IMR-90 (cell line): ENCODE results near the gene CACNA1F. TPM values are rescaled to one million over a fixed set of nuclear protein-coding genes. Genes with fewer than 3 reads are reported as not detected.

Source experiments
- ATAC-seq: fragments of 200-7000 bp; cut with Tn5 transposase; 2 replicates; pipeline ENCODE4 v1.9.1; 2020; ENCODE audit warnings: low read depth, mild to moderate bottlenecking, moderate library complexity
- BruUV-seq: library from RNA; stranded (reverse); fragments of 400-500 nt; replicated peaks from 2 replicates; lab custom pipeline; 2021; lab: Mats Ljungman, UMichigan
- CTCF ChIA-PET: fragments of 300-600 bp; formaldehyde crosslinking; extraction: SDS; loops from one replicate; lab custom pipeline; 2021; ENCODE audit warnings: antibody characterized with exemption; lab: Yijun Ruan, JAX
- POLR2A ChIA-PET: fragments of 300-600 bp; sonication (Branson Sonifier 250); formaldehyde crosslinking; loops from one replicate; lab custom pipeline; 2022; ENCODE audit warnings: antibody characterized with exemption; ENCODE audit not compliant: unreplicated experiment; lab: Charles Lee
- DNase-seq: peaks from one replicate; pipeline ENCODE4 v3.0.0; 2013
- H2AFZ ChIP-seq: replicated peaks from 2 replicates; pipeline ENCODE3; 2013; ENCODE audit warnings: low read length, mild to moderate bottlenecking; ENCODE audit not compliant: poor library complexity
- H2AK5ac ChIP-seq: 2 replicates; pipeline ENCODE4 v1.6.1; 2013; ENCODE audit warnings: low read depth, low read length, inconsistent platforms
- H2AK9ac ChIP-seq: replicated peaks from 2 replicates; pipeline ENCODE3; 2013; ENCODE audit warnings: mild to moderate bottlenecking, low read depth, low read length, moderate library complexity; ENCODE audit not compliant: poor library complexity
- H2BK120ac ChIP-seq: 2 replicates; pipeline ENCODE4 v1.6.1; 2013; ENCODE audit warnings: low read depth, low read length, inconsistent platforms
- H2BK15ac ChIP-seq: 3 replicates; pipeline ENCODE4 v1.6.1; 2013; ENCODE audit warnings: low read depth, low read length, inconsistent platforms
- H2BK20ac ChIP-seq: 2 replicates; pipeline ENCODE4 v1.6.1; 2013; ENCODE audit warnings: low read depth, mild to moderate bottlenecking, inconsistent platforms, low read length, moderate library complexity
- H2BK5ac ChIP-seq: 2 replicates; pipeline ENCODE4 v1.6.1; 2013; ENCODE audit warnings: mild to moderate bottlenecking, low read depth, low read length, inconsistent platforms; ENCODE audit not compliant: poor library complexity, severe bottlenecking
- H3K14ac ChIP-seq: replicated peaks from 2 replicates; pipeline ENCODE4 v1.6.1; 2013; ENCODE audit warnings: low read depth, low read length, inconsistent platforms
- H3K18ac ChIP-seq: 2 replicates; pipeline ENCODE4 v1.6.1; 2013; ENCODE audit warnings: low read depth, low read length, control low read depth
- H3K23ac ChIP-seq: 2 replicates; pipeline ENCODE4 v1.6.1; 2013; ENCODE audit warnings: low read depth, low read length, inconsistent platforms
- H3K27ac ChIP-seq: 2 replicates; pipeline ENCODE4 v1.5.1; 2013; ENCODE audit warnings: mild to moderate bottlenecking, control low read depth, low read length; ENCODE audit not compliant: insufficient read depth
- H3K27me3 ChIP-seq: 2 replicates; pipeline ENCODE4 v1.6.1; 2013; ENCODE audit warnings: low read length; ENCODE audit not compliant: control insufficient read depth, insufficient read depth
- H3K36me3 ChIP-seq: 2 replicates; pipeline ENCODE4 v1.6.1; 2013; ENCODE audit warnings: low read length, mixed read lengths; ENCODE audit not compliant: control insufficient read depth, insufficient read depth
- H3K4ac ChIP-seq: 2 replicates; pipeline ENCODE4 v1.6.1; 2013; ENCODE audit warnings: low read depth, low read length, inconsistent platforms
- H3K4me1 ChIP-seq: 2 replicates; pipeline ENCODE4 v1.6.1; 2013; ENCODE audit warnings: low read length, mixed read lengths; ENCODE audit not compliant: control insufficient read depth, insufficient read depth
- H3K4me2 ChIP-seq: 2 replicates; pipeline ENCODE4 v1.6.1; 2013; ENCODE audit warnings: low read depth, mild to moderate bottlenecking, control low read depth, low read length, moderate library complexity
- H3K4me3 ChIP-seq: 2 replicates; pipeline ENCODE4 v1.5.1; 2013; ENCODE audit warnings: low read depth, mild to moderate bottlenecking, control low read depth, low read length, moderate library complexity; ENCODE audit not compliant: insufficient read depth
- H3K56ac ChIP-seq: 2 replicates; pipeline ENCODE4 v1.6.1; 2013; ENCODE audit warnings: low read length, inconsistent platforms; ENCODE audit not compliant: insufficient read depth; ENCODE audit errors: extremely low read depth
- H3K79me1 ChIP-seq, 2 experiments: 2 replicates each; pipeline ENCODE4 v1.6.1; 2013; ENCODE audit warnings: low read length in 2 of 2, inconsistent platforms in 1 of 2, low read depth in 1 of 2
- H3K9ac ChIP-seq: 2 replicates; pipeline ENCODE4 v1.6.1; 2013; ENCODE audit warnings: low read depth, low read length, control low read depth
- H3K9me1 ChIP-seq: 2 replicates; pipeline ENCODE4 v1.6.1; 2013; ENCODE audit warnings: low read length, inconsistent platforms; ENCODE audit not compliant: insufficient read depth
- H3K9me3 ChIP-seq: 2 replicates; pipeline ENCODE4 v1.6.1; 2013; ENCODE audit warnings: low read length; ENCODE audit not compliant: control insufficient read depth, insufficient read depth
- H4K20me1 ChIP-seq: 2 replicates; pipeline ENCODE4 v1.6.1; 2013; ENCODE audit warnings: low read length, inconsistent platforms; ENCODE audit not compliant: insufficient read depth
- H4K5ac ChIP-seq: 2 replicates; pipeline ENCODE4 v1.6.1; 2013; ENCODE audit warnings: mild to moderate bottlenecking, low read depth, low read length, control low read depth
- H4K8ac ChIP-seq, 2 experiments: 2 replicates each; pipeline ENCODE4 v1.6.1; 2013; ENCODE audit warnings: low read depth in 2 of 2, low read length in 2 of 2, control low read depth in 1 of 2, inconsistent platforms in 1 of 2
- H4K91ac ChIP-seq: 2 replicates; pipeline ENCODE4 v1.6.1; 2013; ENCODE audit warnings: low read depth, low read length, inconsistent platforms; ENCODE audit not compliant: insufficient read depth
- BHLHE40 ChIP-seq: fragments of 150-350 bp; IDR thresholded peaks from 2 replicates; pipeline ENCODE4 v1.6.1; 2016; ENCODE audit warnings: mild to moderate bottlenecking, low read depth, low read length
- CEBPB ChIP-seq: IDR thresholded peaks from 2 replicates; pipeline ENCODE4 v1.6.1; 2012; ENCODE audit warnings: low read depth, low read length, improper control_type of control experiment
- CHD1 ChIP-seq: IDR thresholded peaks from 2 replicates; pipeline ENCODE4 v1.6.1; 2012; ENCODE audit warnings: low read depth, low read length, improper control_type of control experiment
- FOS ChIP-seq: fragments of 150-350 bp; IDR thresholded peaks from 2 replicates; pipeline ENCODE4 v1.6.1; 2016; ENCODE audit warnings: low read depth, low read length
- MAFK ChIP-seq: IDR thresholded peaks from 2 replicates; pipeline ENCODE4 v1.6.1; 2012; ENCODE audit warnings: low read depth, low read length, improper control_type of control experiment
- MAZ ChIP-seq: IDR thresholded peaks from 2 replicates; pipeline ENCODE4 v1.6.1; 2012; ENCODE audit warnings: low read depth, mild to moderate bottlenecking, low read length, improper control_type of control experiment, moderate library complexity, borderline replicate concordance
- MXI1 ChIP-seq: IDR thresholded peaks from 2 replicates; pipeline ENCODE4 v1.6.1; 2012; ENCODE audit warnings: low read depth, mild to moderate bottlenecking, low read length, moderate library complexity, borderline replicate concordance
- NFE2L2 ChIP-seq: fragments of 150-350 bp; IDR thresholded peaks from 2 replicates; pipeline ENCODE4 v1.6.1; 2016; ENCODE audit warnings: low read depth, mild to moderate bottlenecking, low read length
- POLR2A ChIP-seq: IDR thresholded peaks from 2 replicates; pipeline ENCODE4 v1.6.1; 2012; ENCODE audit warnings: mild to moderate bottlenecking, low read depth, low read length
- RAD21 ChIP-seq: IDR thresholded peaks from 2 replicates; pipeline ENCODE4 v1.6.1; 2012; ENCODE audit warnings: low read length, improper control_type of control experiment
- RCOR1 ChIP-seq: IDR thresholded peaks from 2 replicates; pipeline ENCODE4 v1.6.1; 2012; ENCODE audit warnings: mild to moderate bottlenecking, low read length, improper control_type of control experiment; ENCODE audit not compliant: insufficient replicate concordance
- RFX5 ChIP-seq: IDR thresholded peaks from 2 replicates; pipeline ENCODE4 v1.8.0; 2012; ENCODE audit warnings: low read depth, mild to moderate bottlenecking, low read length, moderate library complexity
- SMC3 ChIP-seq: fragments of 150-350 bp; IDR thresholded peaks from 2 replicates; pipeline ENCODE4 v1.6.1; 2016; ENCODE audit warnings: low read depth, mild to moderate bottlenecking, antibody characterized with exemption, low read length, moderate library complexity
- WGBS, 2 experiments: methylation state at CpG; one replicate each; pipeline versions ENCODE4 v1.1.5 to v1.1.7; 2013; ENCODE audit warnings: missing lambda C conversion rate in 2 of 2; ENCODE audit not compliant: insufficient read length in 1 of 2; ENCODE audit errors: extremely low coverage in 2 of 2; 5-methylcytosine and 5-hydroxymethylcytosine counted together
- dilution Hi-C: fragments of 300-500 bp; cut with HindIII; formaldehyde crosslinking; loops from one replicate; pipeline ENCODE4 v1.14.3; 2018; ENCODE audit warnings: low sequenced_read_pairs; ENCODE audit not compliant: unreplicated experiment
- in situ Hi-C: fragments of 300-500 bp; cut with MboI; formaldehyde crosslinking; loops from 3 replicates; pipeline ENCODE4 v1.14.3; 2019; ENCODE audit warnings: low sequenced_read_pairs, inconsistent platforms, mixed read lengths
- intact Hi-C: fragments of 100-400 bp; cut with micrococcal nuclease; formaldehyde crosslinking; loops from 2 replicates; pipeline ENCODE4 v1.10.0; 2022
- polyA plus RNA-seq, 3 experiments: library from polyadenylated mRNA; depleted of rRNA; stranded (reverse); fragments of >200 nt; gene quantifications; 2 replicates each; pipeline ENCODE4 v1.2.3, GENCODE V29; 2012; ENCODE audit warnings: low replicate concordance in 1 of 3
- total RNA-seq: library from RNA; depleted of rRNA; stranded (reverse); fragments of >200 nt; gene quantifications from 2 replicates; pipeline ENCODE4 v1.2.3, GENCODE V29; 2012
- TF ChIP-seq, protein P1 (sequence below): fragments of 150-350 bp; IDR thresholded peaks from 2 replicates; pipeline ENCODE4 v1.6.1; 2016; ENCODE audit warnings: low read depth, mild to moderate bottlenecking, low read length, moderate library complexity, borderline replicate concordance
- TF ChIP-seq, protein P2 (sequence below): fragments of 150-350 bp; IDR thresholded peaks from 2 replicates; pipeline ENCODE4 v1.6.1; 2017; ENCODE audit warnings: mild to moderate bottlenecking, antibody characterized with exemption, low read length, low read depth
- TF ChIP-seq, protein P3 (sequence below): conservative IDR thresholded peaks from 2 replicates; pipeline ENCODE4 v1.5.1; 2012; ENCODE audit warnings: mild to moderate bottlenecking, low read depth, low read length, improper control_type of control experiment

The CACNA1F gene
- total and polyA plus RNA-seq, 2 of the 4 experiments (the other 2 are of a cell fraction): not detected

DNA sequence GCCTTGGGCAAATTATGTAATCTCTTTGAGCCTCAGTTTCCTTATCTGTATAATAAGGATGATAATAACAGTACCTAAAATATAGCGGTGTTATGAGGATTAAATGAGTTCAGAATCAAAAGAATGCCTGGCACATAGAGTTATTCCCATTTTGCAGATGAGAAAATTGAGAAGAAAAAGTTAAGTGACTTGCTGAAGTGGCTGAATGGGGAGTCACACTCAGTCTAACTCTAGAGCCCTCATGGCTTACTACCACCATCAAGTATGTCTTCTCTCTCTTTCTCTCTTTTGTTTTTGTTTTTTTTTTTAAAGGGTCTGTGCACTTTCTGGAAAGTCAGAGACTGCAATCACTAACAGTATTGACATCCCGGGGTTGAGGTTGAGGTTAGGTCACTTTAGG lies 615 bp downstream of the CACNA1F start:
- no peak overlapping the region for H2AK5ac ChIP-seq
- ATAC-seq (no peak), DNase-seq (no peak)
- H3K36me3 ChIP-seq: no peaks in the 10 kb centered on the region
- no peak overlapping the region for H3K14ac ChIP-seq
- TF ChIP-seq MAZ (no peak), CHD1 (no peak), RAD21 (no peak), BHLHE40 (no peak), CEBPB (no peak), SMC3 (no peak), MXI1 (no peak), MAFK (no peak), FOS (no peak), RFX5 (no peak), RCOR1 (no peak), POLR2A (no peak), NFE2L2 (no peak)
- TF ChIP-seq, protein P1, sequence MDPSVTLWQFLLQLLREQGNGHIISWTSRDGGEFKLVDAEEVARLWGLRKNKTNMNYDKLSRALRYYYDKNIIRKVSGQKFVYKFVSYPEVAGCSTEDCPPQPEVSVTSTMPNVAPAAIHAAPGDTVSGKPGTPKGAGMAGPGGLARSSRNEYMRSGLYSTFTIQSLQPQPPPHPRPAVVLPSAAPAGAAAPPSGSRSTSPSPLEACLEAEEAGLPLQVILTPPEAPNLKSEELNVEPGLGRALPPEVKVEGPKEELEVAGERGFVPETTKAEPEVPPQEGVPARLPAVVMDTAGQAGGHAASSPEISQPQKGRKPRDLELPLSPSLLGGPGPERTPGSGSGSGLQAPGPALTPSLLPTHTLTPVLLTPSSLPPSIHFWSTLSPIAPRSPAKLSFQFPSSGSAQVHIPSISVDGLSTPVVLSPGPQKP: no peak
- TF ChIP-seq, protein P2, sequence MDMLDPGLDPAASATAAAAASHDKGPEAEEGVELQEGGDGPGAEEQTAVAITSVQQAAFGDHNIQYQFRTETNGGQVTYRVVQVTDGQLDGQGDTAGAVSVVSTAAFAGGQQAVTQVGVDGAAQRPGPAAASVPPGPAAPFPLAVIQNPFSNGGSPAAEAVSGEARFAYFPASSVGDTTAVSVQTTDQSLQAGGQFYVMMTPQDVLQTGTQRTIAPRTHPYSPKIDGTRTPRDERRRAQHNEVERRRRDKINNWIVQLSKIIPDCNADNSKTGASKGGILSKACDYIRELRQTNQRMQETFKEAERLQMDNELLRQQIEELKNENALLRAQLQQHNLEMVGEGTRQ: no peak
- TF ChIP-seq, protein P3, sequence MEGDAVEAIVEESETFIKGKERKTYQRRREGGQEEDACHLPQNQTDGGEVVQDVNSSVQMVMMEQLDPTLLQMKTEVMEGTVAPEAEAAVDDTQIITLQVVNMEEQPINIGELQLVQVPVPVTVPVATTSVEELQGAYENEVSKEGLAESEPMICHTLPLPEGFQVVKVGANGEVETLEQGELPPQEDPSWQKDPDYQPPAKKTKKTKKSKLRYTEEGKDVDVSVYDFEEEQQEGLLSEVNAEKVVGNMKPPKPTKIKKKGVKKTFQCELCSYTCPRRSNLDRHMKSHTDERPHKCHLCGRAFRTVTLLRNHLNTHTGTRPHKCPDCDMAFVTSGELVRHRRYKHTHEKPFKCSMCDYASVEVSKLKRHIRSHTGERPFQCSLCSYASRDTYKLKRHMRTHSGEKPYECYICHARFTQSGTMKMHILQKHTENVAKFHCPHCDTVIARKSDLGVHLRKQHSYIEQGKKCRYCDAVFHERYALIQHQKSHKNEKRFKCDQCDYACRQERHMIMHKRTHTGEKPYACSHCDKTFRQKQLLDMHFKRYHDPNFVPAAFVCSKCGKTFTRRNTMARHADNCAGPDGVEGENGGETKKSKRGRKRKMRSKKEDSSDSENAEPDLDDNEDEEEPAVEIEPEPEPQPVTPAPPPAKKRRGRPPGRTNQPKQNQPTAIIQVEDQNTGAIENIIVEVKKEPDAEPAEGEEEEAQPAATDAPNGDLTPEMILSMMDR: no peak
- H3K27ac ChIP-seq: no peak overlapping the region
- peaks cover 3% of the 10 kb centered on the region; the same call in 1 of the 2 replicates for H3K9me3 ChIP-seq
- WGBS, 2 experiments: no CpG with 5 or more reads among the region's 2 CpGs
- H2AFZ ChIP-seq: no peak overlapping the region
- no peak overlapping the region for H3K4me3 ChIP-seq
- H2BK15ac ChIP-seq: no peak overlapping the region
- H3K79me1 ChIP-seq: peaks cover 0 to 3% of the 10 kb centered on the region in 2 experiments; a peak in 1 of 4 replicates
- POLR2A ChIA-PET: no interaction called here
- H4K5ac ChIP-seq: no peak overlapping the region
- H4K91ac ChIP-seq: no peak overlapping the region
- no peak overlapping the region for H2BK120ac ChIP-seq
- no peaks in the 10 kb centered on the region for H4K20me1 ChIP-seq
- H3K4ac ChIP-seq: no peak overlapping the region
- dilution Hi-C loops: no loop called here
- no peaks in the 10 kb centered on the region for H3K9me1 ChIP-seq
- no TSS peak for BruUV-seq
- H3K4me1 ChIP-seq: no peaks in the 10 kb centered on the region
- CTCF ChIA-PET: no interaction called here
- no peak overlapping the region for H3K18ac ChIP-seq
- no peak overlapping the region for H3K9ac ChIP-seq
- no peaks in the 10 kb centered on the region; the same call in 1 of the 2 replicates for H3K27me3 ChIP-seq
- no peak overlapping the region for H3K4me2 ChIP-seq
- intact Hi-C loops: no loop called here
- H3K23ac ChIP-seq: no peak overlapping the region
- in situ Hi-C loops: no loop called here
- H2BK20ac ChIP-seq: no peak overlapping the region
- no peak overlapping the region for H2BK5ac ChIP-seq
- no peak overlapping the region for H4K8ac ChIP-seq
- H2AK9ac ChIP-seq: no peak overlapping the region
- H3K56ac ChIP-seq: no peak overlapping the region
